GM19035 (cell line): Measurements from ENCODE around the gene PARD6A.

ENCODE experiments used
- ATAC-seq: cut with Tn5 transposase; IDR thresholded peaks from one replicate; pipeline ENCODE4 v1.9.1; 2021; ENCODE audit not compliant: unreplicated experiment

Gene PARD6A

GRCh38 chr16:67653789-67654402 lies 6.9 kb upstream of the PARD6A start:
- no peak for ATAC-seq

DNA sequence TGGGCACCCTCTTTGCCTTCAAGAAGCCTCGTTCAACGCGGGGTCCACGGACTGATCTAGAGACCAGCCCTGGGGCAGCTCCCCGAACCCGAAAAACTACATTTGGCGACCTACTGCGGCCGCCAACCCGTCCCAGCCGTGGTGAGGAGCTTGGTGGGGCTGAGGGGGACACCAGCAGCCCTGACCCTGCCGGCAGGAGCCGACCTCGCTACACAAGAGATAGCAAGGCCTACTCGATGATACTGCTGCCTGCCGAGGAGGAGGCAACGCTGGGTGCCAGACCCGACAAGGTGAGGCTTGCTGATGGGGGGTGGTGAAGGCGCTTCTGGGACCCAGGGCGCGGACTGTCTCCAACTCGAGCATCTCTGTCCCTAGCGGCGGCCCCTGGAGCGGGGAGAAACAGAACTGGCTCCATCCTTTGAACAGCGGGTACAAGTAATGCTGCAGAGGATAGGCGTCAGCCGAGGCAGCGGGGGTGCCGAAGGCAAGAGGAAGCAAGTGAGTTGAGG lies 6.3 kb upstream of the PARD6A start:
- ATAC-seq, result no peak

- no peak for ATAC-seq
These were observed 5.4 kb upstream of the PARD6A start for GRCh38 chr16:67655363-67655762.

GRCh38 chr16:67656344-67657016 lies 4.3 kb upstream of the PARD6A start:
- ATAC-seq, result no peak

DNA sequence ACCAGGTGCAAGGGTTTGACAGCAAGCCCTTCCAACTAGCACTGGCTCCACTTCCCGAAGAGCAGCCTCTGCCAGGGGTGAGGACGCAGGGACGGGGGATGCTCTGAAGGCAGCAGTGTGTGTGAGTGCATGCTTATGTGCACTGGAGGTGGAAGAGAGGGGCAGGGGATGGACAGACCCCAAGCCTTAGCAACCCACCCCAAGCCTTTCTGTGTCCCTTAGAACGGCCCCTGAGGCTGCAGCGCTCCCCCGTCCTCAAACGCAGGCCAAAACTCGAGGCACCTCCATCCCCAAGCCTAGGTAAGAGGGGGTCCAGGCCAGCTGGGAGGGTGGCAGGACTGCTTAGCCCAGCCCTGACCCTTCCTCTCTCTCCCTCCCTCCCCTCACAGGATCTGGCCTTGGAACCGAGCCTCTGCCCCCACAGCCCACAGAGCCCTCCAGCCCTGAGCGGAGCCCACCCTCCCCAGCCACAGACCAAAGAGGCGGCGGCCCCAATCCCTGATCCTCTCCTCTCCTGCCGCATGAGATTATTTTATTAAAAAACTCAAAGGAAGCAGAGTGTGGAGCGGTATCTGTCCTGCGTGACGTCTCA lies 3.6 kb upstream of the PARD6A start:
- no peak for ATAC-seq

DNA sequence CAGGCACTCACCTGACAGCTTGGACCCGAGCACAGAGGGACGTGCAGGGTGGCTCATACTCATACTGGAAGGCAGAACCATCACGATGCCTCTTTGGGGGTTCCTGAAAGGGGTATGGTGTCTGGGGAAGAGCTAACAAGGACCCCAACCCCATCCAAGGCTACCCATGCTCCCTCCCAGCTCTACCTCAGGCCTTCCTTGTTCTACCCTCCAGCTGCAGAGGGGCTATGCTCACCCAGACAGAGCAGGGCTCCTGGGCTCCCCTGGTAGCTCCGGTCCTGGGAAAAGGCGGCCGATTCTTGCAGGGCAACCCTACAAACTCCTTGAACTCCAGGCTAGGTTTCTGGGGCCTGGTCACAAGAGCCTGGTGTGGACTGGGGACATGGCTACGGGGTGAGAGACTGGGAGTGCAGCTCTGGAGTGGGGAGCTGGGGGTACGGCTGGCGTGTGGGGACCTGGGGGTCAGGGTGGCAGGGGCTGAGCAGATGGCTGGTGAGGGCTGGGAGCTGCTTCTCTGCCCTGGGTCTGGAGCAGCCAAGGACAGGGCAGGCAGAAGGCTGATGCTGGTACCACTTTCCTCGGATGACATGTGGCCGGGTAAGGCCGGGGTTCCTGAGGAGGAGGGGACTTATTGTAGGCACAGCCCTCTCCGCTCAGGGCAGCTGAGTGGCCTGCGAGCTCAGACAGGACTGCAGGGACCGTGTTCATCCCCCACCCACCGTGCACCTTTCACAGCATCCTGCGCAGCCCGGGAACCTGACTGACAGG lies 2.8 kb upstream of the PARD6A start:
- no peak for ATAC-seq

- no peak for ATAC-seq
These were observed 1.7 kb upstream of the PARD6A start for GRCh38 chr16:67658849-67659674.

GRCh38 chr16:67659675-67660563 lies 841 bp upstream of the PARD6A start, which contains the start of gene ACD:
ACD (minus strand) TSS chr16:67660260; CDS start chr16:67660220, 40 bp downstream.
- peak; percentile 53 for ATAC-seq

DNA sequence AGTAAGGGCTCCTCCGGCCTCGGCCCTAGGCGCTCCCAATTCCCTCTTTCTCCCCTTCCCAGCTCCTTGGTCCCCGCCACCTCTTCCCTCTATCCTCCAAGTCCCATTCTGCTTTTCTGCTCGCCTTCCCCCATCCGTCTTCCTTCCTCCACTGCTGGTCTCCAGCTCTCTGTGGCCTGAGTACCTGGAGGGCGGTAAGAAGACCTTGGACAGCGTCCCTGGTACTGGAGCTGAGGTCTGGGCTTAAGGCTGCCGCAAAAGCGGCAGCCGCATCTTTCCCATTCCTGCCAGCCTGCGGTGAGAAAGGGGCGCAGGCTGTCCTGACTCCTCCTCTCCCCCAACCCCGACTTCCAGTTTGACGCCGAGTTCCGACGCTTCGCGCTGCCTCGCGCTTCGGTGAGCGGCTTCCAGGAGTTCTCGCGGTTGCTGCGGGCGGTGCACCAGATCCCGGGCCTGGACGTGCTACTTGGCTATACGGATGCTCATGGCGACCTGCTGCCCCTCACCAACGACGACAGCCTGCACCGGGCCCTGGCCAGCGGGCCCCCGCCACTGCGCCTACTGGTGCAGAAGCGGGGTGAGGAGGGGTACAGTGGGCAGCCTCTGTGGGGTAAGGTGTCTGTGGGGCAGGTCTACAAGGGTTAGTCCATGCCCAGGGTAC lies 471 bp downstream of the PARD6A start:
- ATAC-seq, result peak; percentile 1

DNA sequence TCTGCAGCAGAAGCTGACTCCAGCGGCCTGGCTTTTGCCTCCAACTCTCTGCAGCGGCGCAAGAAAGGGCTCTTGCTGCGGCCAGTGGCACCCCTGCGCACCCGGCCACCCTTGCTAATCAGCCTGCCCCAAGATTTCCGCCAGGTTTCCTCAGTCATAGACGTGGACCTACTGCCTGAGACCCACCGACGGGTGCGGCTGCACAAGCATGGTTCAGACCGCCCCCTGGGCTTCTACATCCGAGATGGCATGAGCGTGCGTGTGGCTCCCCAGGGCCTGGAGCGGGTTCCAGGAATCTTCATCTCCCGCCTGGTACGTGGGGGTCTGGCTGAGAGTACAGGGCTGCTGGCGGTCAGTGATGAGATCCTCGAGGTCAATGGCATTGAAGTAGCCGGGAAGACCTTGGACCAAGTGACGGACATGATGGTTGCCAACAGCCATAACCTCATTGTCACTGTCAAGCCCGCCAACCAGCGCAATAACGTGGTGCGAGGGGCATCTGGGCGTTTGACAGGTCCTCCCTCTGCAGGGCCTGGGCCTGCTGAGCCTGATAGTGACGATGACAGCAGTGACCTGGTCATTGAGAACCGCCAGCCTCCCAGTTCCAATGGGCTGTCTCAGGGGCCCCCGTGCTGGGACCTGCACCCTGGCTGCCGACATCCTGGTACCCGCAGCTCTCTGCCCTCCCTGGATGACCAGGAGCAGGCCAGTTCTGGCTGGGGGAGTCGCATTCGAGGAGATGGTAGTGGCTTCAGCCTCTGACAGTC lies 1.3 kb downstream of the PARD6A start:
- ATAC-seq, result no peak

DNA sequence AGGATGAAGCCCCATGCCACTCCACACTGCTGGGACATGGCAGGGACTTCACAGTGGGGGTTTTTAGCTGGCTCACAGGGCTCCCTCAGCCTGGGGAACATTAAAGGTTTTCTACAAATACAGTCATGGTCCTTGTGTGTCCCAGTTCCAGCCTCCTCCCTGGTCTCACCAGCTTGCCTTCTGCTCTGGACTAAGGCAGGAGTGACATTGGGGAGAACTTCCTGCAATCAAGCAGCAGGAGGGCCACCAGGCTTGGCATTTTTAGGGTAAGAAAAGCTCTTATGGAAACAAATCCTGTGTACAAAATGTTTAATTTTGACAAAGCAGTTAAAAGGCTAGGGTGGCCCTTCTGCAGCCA lies 1.9 kb downstream of the PARD6A start:
- ATAC-seq, result no peak

- ATAC-seq, result no peak
These were observed 2.6 kb downstream of the PARD6A start for GRCh38 chr16:67663151-67663876.

DNA sequence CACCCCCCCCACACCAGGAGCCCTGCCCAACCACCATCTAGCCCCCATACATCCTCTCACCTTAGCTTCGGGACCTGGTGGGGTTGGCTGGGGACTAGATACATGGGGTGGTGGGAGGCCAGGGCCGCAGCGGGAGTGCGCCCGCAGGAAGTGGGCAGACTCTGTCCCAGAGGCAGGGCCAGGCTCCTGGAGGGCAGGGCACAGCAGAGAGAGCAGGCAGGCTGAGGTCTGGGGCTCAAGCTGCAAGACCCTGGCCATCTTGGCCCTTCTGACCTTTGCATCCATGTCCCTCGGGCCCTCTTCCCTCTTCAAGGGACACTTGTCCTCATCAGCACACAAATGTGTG lies 3.1 kb downstream of the PARD6A start:
- no peak for ATAC-seq

DNA sequence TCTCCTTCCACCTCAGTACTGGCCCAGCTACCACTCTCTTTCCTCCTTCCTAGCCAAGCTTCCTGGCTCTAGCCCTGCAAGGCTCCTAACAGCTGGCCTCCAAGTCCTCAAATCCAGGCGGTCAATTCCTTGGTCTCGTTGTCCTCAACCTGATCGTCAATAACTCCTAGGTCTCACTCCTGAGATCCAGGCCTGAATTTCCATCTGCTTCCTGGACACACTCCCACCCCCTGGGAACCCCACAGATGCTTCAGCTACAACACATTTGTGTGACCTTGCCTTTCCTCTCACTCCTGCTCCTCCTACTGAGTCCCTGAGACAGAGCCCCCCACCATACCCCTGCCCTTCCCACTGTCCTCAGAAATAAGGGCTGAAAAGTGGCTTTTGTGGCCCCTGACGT lies 3.5 kb downstream of the PARD6A start:
- ATAC-seq, result no peak

GRCh38 chr16:67664871-67665270 lies 4.1 kb downstream of the PARD6A start:
- ATAC-seq, result no peak

DNA sequence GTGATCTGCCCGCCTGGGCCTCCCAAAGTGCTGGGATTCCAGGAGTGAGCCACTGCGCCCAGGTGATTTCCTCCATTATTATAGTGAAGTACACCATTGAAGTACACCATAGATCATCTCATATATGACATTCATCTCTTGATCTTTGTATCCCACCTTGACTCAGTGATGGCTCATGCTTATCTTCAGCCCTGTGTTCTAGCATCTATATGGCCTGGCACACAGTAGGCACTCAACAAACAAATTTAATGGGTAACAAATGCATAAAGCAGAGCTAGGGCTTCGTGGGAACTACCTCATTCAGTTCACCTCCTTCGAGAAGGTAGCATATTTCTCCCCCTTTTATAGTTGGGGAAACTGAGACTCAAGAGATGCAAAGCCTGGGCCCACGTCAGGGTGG lies 4.8 kb downstream of the PARD6A start:
- ATAC-seq, result no peak

DNA sequence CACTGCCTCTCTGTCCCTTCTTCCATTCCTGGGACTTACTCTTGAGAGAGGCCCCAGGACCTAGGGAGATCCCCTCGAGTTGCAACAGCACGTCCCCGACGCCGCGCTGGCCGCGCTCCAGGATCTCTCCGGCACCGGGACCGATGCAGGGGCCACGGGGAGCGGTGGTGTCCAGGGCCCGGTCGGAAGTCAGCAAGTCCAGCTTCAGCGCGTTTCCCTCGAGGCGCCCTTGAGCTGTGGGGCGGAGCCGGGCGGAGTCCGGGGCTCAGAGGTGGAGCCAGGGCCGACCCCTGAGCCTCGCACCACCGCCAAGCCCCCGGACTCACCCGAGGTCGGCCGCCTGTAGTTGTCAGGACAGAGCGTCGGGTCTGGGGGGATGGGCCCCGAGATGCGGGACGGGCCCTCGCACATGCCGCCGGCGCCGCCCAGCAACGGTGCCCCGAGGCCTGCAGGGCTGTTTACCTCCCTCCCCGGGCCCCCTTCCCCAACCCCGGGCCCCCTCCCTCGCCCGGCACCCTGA lies 5.3 kb downstream of the PARD6A start:
- ATAC-seq, result no peak
